Lower lobe of right lung (tissue), 2 donors: ENCODE data around the gene TMC3. TPM values are rescaled to one million over a fixed set of nuclear protein-coding genes. Genes with fewer than 3 reads are reported as not detected.
"Not testable (repeated sequence)": the region's sequence is repeated elsewhere in the genome, so short reads cannot be mapped to it uniquely, and the experiment has no call there.

Experiments used
- ATAC-seq, 2 donors: fragments of 200-7000 bp; cut with Tn5 transposase; one replicate each; pipeline ENCODE4 v1.9.1; 2020 to 2022; ENCODE audit warnings: mild to moderate bottlenecking in 2 of 2, moderate library complexity in 2 of 2
- DNase-seq: peaks from one replicate; pipeline ENCODE4 v3.0.0-alpha.2; 2020
- H3K27ac ChIP-seq: fragments of 200-600 bp; one replicate; pipeline ENCODE4 v1.8.0; 2022
- H3K27me3 ChIP-seq: fragments of 200-600 bp; one replicate; pipeline ENCODE4 v1.8.0; 2022; ENCODE audit warnings: low read depth
- H3K36me3 ChIP-seq: fragments of 200-600 bp; one replicate; pipeline ENCODE4 v1.8.0; 2022; ENCODE audit warnings: mild to moderate bottlenecking
- H3K4me1 ChIP-seq: fragments of 200-600 bp; one replicate; pipeline ENCODE4 v1.8.0; 2022
- H3K4me3 ChIP-seq: fragments of 200-600 bp; one replicate; pipeline ENCODE4 v1.8.0; 2022; ENCODE audit warnings: mild to moderate bottlenecking
- H3K9me3 ChIP-seq: fragments of 200-600 bp; one replicate; pipeline ENCODE4 v1.8.0; 2022
- CTCF ChIP-seq: fragments of 200-600 bp; IDR thresholded peaks from one replicate; pipeline ENCODE4 v1.8.0; 2022; ENCODE audit warnings: antibody characterized with exemption, mild to moderate bottlenecking
- intact Hi-C: fragments of 100-400 bp; cut with DNase I; formaldehyde crosslinking; loops from one replicate; pipeline ENCODE4 v1.11.0; 2022
- long read RNA-seq: library from polyadenylated mRNA; unstranded; transcript quantifications from one replicate; pipeline ENCODE4 v2.0.0, GENCODE V29; 2021
- total RNA-seq: library from RNA; stranded (reverse); fragmentation: NEBNext Ultra II Directional; extraction: Animal tissue kit (Norgen Biotek cat#: 25700); gene quantifications from one replicate; pipeline ENCODE4 v1.2.1, GENCODE V29; 2021
- donor health status: DM: no; HTN: yes; CAD: no; lungs with severe emphysema.

The TMC3 gene
- not detected for total RNA-seq
- long read RNA-seq, result 0 reads

- DNase-seq (no peak), ATAC-seq (no peak)
- H3K27me3 ChIP-seq, result no peaks in the 10 kb centered on the region
- no peak within 1 kb of the TSS for H3K4me3 ChIP-seq
- no peaks in the 10 kb centered on the region for H3K4me1 ChIP-seq
- no peak for TF ChIP-seq CTCF
- no peak within 1 kb of the TSS for H3K27ac ChIP-seq
- H3K36me3 ChIP-seq, result no peaks in the 10 kb centered on the region
- H3K9me3 ChIP-seq, result no peaks in the 10 kb centered on the region
- intact Hi-C loops, result no loop called here
These were observed at the start of gene TMC3 for GRCh38 chr15:81373775-81374395. TSS of gene TMC3 (minus strand) at chr15:81374213. CDS start at chr15:81374077, 136 bp downstream.

GRCh38 chr15:81421461-81421860 is 47.4 kb upstream of the TMC3 start:
- no peak for ATAC-seq

GRCh38 chr15:81419332-81419943 is 45.4 kb upstream of the TMC3 start:
- no peaks in the 10 kb centered on the region for H3K4me1 ChIP-seq
- intact Hi-C loops, result no loop called here
- ATAC-seq (no peak), DNase-seq (no peak)
- no peak overlapping the region for H3K4me3 ChIP-seq
- H3K9me3 ChIP-seq, result no peaks in the 10 kb centered on the region
- no peak for TF ChIP-seq CTCF
- H3K27ac ChIP-seq, result no peak overlapping the region
- no peaks in the 10 kb centered on the region for H3K27me3 ChIP-seq
- no peaks in the 10 kb centered on the region for H3K36me3 ChIP-seq

More at GRCh38 chr15:81421461-81421860, 47.4 kb upstream of the TMC3 start:
- DNase-seq, result no peak
- no peaks in the 10 kb centered on the region for H3K9me3 ChIP-seq
- H3K4me1 ChIP-seq, result no peaks in the 10 kb centered on the region
- intact Hi-C loops, result no loop called here
- no peaks in the 10 kb centered on the region for H3K36me3 ChIP-seq
- no peak overlapping the region for H3K4me3 ChIP-seq
- no peak overlapping the region for H3K27ac ChIP-seq
- no peak for TF ChIP-seq CTCF
- no peaks in the 10 kb centered on the region for H3K27me3 ChIP-seq

- Histone ChIP-seq H3K27me3 (peaks cover 1% of the 10 kb centered on the region), H3K4me3 (no peak overlapping the region), H3K9me3 (no peaks in the 10 kb centered on the region), H3K36me3 (no peaks in the 10 kb centered on the region), H3K4me1 (no peaks in the 10 kb centered on the region), H3K27ac (no peak overlapping the region)
- DNase-seq (no peak), ATAC-seq (no peak)
- intact Hi-C loops, result no loop called here
- no peak for TF ChIP-seq CTCF
These were observed 44.9 kb upstream of the TMC3 start for GRCh38 chr15:81418891-81419290.

- no peaks in the 10 kb centered on the region for H3K36me3 ChIP-seq
- intact Hi-C loops, result no loop called here
- H3K4me1 ChIP-seq, result no peaks in the 10 kb centered on the region
- H3K9me3 ChIP-seq, result no peaks in the 10 kb centered on the region
- no peak for TF ChIP-seq CTCF
- no peak for ATAC-seq
- DNase-seq, result no peak
- no peak overlapping the region for H3K4me3 ChIP-seq
- H3K27ac ChIP-seq, result no peak overlapping the region
- H3K27me3 ChIP-seq, result peaks cover 4% of the 10 kb centered on the region
These were observed 44.4 kb upstream of the TMC3 start for GRCh38 chr15:81418444-81418843.

GRCh38 chr15:81414274-81414968 is 40.4 kb upstream of the TMC3 start:
- H3K27me3 ChIP-seq, H3K27ac ChIP-seq, ATAC-seq, H3K4me3 ChIP-seq, intact Hi-C loops, H3K9me3 ChIP-seq, H3K36me3 ChIP-seq, DNase-seq, H3K4me1 ChIP-seq: not testable (repeated sequence)
